HFFc6 (cell line): ENCODE data around the gene PTRH1. TPM values are rescaled to one million over a fixed set of nuclear protein-coding genes. Genes with fewer than 3 reads are reported as not detected.

Source experiments
- DNase-seq: peaks from one replicate; pipeline ENCODE4 v3.0.0-alpha.2; 2018
- H3K27ac Mint-ChIP-seq: 2 replicates; pipeline ENCODE4 v1.8.0; 2020; ENCODE audit warnings: mild to moderate bottlenecking, mixed read lengths
- H3K27me3 Mint-ChIP-seq: 2 replicates; pipeline ENCODE4 v1.8.0; 2021; ENCODE audit warnings: mild to moderate bottlenecking, moderate library complexity, mixed read lengths; ENCODE audit not compliant: insufficient read depth
- H3K36me3 Mint-ChIP-seq: 2 replicates; pipeline ENCODE4 v1.8.0; 2021; ENCODE audit warnings: low read depth, mixed read lengths
- H3K4me1 Mint-ChIP-seq: 2 replicates; pipeline ENCODE4 v1.8.0; 2020; ENCODE audit warnings: low read depth, mixed read lengths
- H3K4me3 Mint-ChIP-seq: 2 replicates; pipeline ENCODE4 v1.8.0; 2020; ENCODE audit warnings: mild to moderate bottlenecking, moderate library complexity, mixed read lengths
- H3K9me3 Mint-ChIP-seq: 2 replicates; pipeline ENCODE4 v1.8.0; 2020; ENCODE audit warnings: mild to moderate bottlenecking, mixed read lengths
- total RNA-seq, 6 experiments: library from RNA; stranded (reverse); fragmentation: NEBNext Ultra II Directional; extraction: Animal tissue kit (Norgen Biotek cat#: 25700); gene quantifications; 2 replicates in 1 of 6; 3 replicates in 5 of 6; pipeline ENCODE4 v1.2.3, GENCODE V29; 2021
- TF ChIP-seq, protein P1 (sequence below): fragments of 200-600 bp; sonication (generic); IDR thresholded peaks from 2 replicates; pipeline ENCODE4 v1.5.0; 2021; ENCODE audit warnings: antibody characterized with exemption, mild to moderate bottlenecking

Gene PTRH1
- total RNA-seq, 6 experiments from 2014 or later = 21.0 to 22.1 (median 21.5) TPM

DNA sequence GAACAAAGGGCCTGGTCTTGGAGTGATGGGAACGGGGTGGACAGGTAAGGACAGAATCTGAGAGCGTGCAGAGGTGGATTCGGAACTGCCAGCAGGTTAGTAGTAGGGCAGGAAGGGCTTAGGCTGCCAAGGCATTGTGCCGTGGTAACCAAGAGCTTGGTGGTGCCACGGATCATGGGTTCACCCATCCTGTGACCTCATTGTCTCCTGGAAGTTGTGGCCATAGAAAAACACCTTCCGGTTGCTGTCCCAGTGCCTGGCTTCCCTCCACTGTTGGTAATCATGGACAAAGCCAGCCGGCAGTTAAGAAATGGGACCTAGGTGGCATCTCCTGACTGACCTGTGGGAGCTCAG, 51.2 kb downstream of the PTRH1 start:
- H3K4me3 Mint-ChIP-seq = no peak overlapping the region
- TF ChIP-seq, protein P1, sequence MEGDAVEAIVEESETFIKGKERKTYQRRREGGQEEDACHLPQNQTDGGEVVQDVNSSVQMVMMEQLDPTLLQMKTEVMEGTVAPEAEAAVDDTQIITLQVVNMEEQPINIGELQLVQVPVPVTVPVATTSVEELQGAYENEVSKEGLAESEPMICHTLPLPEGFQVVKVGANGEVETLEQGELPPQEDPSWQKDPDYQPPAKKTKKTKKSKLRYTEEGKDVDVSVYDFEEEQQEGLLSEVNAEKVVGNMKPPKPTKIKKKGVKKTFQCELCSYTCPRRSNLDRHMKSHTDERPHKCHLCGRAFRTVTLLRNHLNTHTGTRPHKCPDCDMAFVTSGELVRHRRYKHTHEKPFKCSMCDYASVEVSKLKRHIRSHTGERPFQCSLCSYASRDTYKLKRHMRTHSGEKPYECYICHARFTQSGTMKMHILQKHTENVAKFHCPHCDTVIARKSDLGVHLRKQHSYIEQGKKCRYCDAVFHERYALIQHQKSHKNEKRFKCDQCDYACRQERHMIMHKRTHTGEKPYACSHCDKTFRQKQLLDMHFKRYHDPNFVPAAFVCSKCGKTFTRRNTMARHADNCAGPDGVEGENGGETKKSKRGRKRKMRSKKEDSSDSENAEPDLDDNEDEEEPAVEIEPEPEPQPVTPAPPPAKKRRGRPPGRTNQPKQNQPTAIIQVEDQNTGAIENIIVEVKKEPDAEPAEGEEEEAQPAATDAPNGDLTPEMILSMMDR = no peak
- peaks cover 2% of the 10 kb centered on the region for H3K27me3 Mint-ChIP-seq
- H3K27ac Mint-ChIP-seq = peak overlapping the region; percentile 52; the same call in 1 of the 2 replicates
- no peak for DNase-seq
- peaks cover 26% of the 10 kb centered on the region for H3K36me3 Mint-ChIP-seq
- H3K9me3 Mint-ChIP-seq = no peaks in the 10 kb centered on the region
- peaks cover 15% of the 10 kb centered on the region for H3K4me1 Mint-ChIP-seq

Other genes with a start within 250 kb of the PTRH1 start
- gene STXBP1, start 103.4 kb downstream of the PTRH1 start, total RNA-seq = 10 to 100 TPM; 61.9 to 90.7 (median 73.6) TPM
- gene CFAP157, start 8.7 kb downstream of the PTRH1 start, total RNA-seq = under 1 TPM in 2 of 6 experiments, not detected in 4; 0.07 to 0.08 TPM
- gene TTC16, start 416 bp upstream of the PTRH1 start, total RNA-seq = not detected
- gene TOR2A, start 19.6 kb upstream of the PTRH1 start, total RNA-seq = 1 to 10 TPM; 6.6 to 8.3 (median 8.1) TPM
- gene SH2D3C, start 63.0 kb upstream of the PTRH1 start, total RNA-seq = not detected
- 10 to 100 TPM; 52.0 to 61.3 (median 56.2) TPM for gene CDK9, start 70.4 kb upstream of the PTRH1 start, total RNA-seq
- 10 to 100 TPM; 51.9 to 69.2 (median 62.7) TPM for gene FPGS, start 87.2 kb upstream of the PTRH1 start, total RNA-seq
- gene ENG, start 139.0 kb upstream of the PTRH1 start, total RNA-seq = 100 to 1,000 TPM; 205 to 249 (median 227) TPM
- 100 to 1,000 TPM; 109 to 130 (median 124) TPM for gene AK1, start 162.0 kb upstream of the PTRH1 start, total RNA-seq
- gene ST6GALNAC6, start 183.9 kb upstream of the PTRH1 start, total RNA-seq = 10 to 100 TPM; 29.3 to 40.6 (median 34.2) TPM
- 10 to 100 TPM; 22.9 to 33.4 (median 27.7) TPM for gene ST6GALNAC4, start 201.4 kb upstream of the PTRH1 start, total RNA-seq
- gene PIP5KL1, start 215.1 kb upstream of the PTRH1 start, total RNA-seq = 1 to 10 TPM; 1.7 to 3.1 (median 2.1) TPM
- gene DPM2, start 222.2 kb upstream of the PTRH1 start, total RNA-seq = 10 to 100 TPM; 42.5 to 49.6 (median 47.1) TPM